NCI-H460 (cell line): ENCODE measurements around the gene CFAP68. TPM values are rescaled to one million over a fixed set of nuclear protein-coding genes. Genes with fewer than 3 reads are reported as not detected.
"Not testable (repeated sequence)": the region's sequence is repeated elsewhere in the genome, so short reads cannot be mapped to it uniquely, and the experiment has no call there.

Experiments
- DNase-seq: peaks from one replicate; pipeline ENCODE4 v3.0.0-alpha.2; 2016; ENCODE audit warnings: low read depth; ENCODE audit errors: extremely low read depth
- small RNA-seq, 2 experiments: library from RNA; depleted of rRNA; stranded (forward); fragments of <200 nt; gene quantifications; one replicate each; pipeline ENCODE3, GENCODE V24; 2014
- total RNA-seq: library from RNA; depleted of rRNA; stranded (reverse); fragments of >200 nt; shearing (Covaris generic); gene quantifications from 2 replicates; pipeline ENCODE4 v1.2.3, GENCODE V29; 2014; rRNA removed

The CFAP68 gene
- total RNA-seq, 1 experiment from 2014 or later = 32.0 TPM

- no peak for DNase-seq
Observed at GRCh38 chr11:111916768-111917167, 37.4 kb downstream of the CFAP68 start.

- DNase-seq = no peak
Observed at GRCh38 chr11:111917312-111917711, 38.0 kb downstream of the CFAP68 start.

DNA sequence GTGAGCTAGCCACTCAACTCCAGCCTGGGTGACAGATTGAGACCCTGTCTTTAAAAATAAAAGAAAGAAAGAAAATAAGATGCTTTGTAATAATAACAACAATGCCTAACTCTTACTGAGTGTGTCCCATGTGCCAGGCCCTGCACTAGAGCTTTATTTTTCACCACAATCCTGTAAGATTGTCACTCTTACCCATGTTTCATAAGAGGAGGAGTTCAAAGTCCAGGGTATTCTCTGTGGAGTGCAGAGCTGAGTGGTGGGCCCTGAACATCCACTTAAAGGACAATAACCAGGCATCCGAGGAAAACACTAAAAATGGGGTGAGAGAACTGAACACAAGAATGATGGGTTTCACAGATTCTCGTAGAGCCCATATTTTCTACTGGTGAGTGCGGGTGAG is 38.4 kb downstream of the CFAP68 start:
- no peak for DNase-seq

DNA sequence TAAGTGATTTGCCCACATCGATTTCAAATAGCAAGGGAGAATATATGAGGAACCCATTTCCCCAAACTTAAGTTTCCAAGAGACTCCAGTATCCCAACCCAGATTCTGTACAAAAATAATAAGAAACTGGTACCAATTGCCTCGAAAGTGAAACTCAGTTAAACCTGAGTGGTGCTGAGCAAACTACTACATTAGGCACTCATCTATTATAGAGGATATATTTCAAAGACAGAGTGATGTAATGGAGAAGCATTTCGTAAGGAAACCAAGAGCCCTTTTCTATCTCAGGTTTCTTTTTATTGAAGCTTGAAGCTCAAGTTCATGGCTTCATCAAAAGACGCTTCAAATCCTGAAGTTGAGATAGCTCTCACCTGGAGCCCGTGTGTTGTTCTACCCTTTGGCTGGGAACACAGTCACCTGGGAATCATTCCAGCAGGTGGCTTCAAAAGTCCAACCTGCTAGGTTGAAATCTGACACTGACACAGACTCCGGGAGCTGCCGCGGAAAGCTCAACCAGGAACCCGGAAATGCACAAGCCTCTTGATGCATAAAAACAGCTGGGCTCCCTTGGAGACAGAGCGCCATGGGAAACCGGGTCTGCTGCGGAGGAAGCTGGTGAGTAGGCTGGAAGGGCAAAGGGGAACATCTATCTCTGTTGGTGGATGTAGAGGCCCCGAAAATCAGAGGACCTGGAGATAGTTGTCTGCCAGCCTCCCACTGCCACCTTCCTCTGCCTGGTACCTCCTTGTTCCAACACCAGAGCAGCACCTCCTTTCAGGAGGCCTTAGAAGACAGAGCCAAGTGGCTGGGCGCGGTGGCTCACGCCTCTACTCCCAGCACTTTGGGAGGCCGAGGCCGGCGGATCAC is 39.3 kb downstream of the CFAP68 start, which contains the start of gene C11orf52:
C11orf52 (plus strand) TSS at position 524 of the 867 bp plus-strand sequence; CDS start at position 584, 60 bp downstream.
- no peak for DNase-seq

GRCh38 chr11:111920908-111921307 is 41.6 kb downstream of the CFAP68 start:
- DNase-seq = no peak

- no peak for DNase-seq
Observed at GRCh38 chr11:111921541-111922230, 42.3 kb downstream of the CFAP68 start.

DNA sequence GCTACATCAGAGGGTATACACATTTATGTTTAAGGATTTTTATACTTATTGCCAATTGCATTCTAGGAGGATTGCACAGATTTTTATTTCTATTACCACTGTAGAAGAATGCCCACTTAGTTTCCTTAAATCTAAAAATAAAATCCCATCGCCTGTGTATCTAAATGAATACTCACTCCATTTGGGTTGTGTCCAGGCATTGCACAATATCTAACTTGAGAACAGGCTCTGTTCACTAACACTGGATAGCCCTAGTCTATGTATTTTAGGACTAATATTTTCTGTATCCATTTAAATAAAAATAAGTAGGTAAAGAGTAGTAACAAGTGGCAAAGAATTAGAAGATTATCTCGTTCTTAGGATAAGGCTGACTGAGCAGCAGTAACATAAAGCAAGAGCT is 43.5 kb downstream of the CFAP68 start:
- no peak for DNase-seq

GRCh38 chr11:111923351-111923788 is 44.0 kb downstream of the CFAP68 start:
- no peak for DNase-seq

DNA sequence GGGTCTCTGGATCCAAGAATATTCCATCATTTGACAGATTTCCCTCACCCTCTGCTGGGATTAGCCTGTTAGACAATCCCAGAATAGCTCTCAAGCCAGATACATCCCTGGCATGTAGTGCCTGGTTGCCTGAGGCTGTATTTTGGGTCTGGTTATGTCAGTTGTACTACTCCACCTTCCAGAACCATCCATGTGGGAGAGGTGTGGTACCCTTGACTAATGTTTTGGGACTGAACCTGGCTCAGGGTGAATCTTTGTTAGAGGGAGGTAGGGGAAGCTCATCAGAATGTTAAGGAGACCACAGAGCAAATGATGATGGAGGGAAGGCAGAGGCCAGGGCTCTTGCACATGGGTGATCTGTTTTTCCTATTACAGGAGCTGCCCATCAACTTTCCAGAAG is 44.6 kb downstream of the CFAP68 start:
- DNase-seq = no peak

DNA sequence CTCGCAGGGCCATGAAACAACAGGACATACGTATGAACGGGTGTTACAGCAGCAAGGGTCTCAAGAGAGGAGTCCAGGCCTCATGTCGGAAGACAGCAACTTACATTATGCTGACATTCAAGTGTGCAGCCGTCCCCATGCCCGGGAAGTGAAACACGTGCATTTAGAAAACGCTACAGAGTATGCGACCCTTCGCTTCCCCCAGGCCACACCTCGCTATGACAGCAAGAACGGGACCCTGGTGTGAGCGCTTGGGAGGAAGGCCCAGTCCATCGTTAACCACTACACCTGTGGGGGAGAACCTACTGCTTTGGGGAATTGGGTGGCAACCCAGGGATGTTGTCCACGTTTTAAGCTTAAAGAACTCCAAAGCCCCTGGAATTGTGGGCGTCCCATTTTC is 46.6 kb downstream of the CFAP68 start:
- no peak for DNase-seq

- peak; percentile 90 for DNase-seq
Observed at GRCh38 chr11:111926505-111927391, 47.4 kb downstream of the CFAP68 start.

GRCh38 chr11:111930472-111930871 is 51.1 kb downstream of the CFAP68 start:
- DNase-seq = no peak

DNA sequence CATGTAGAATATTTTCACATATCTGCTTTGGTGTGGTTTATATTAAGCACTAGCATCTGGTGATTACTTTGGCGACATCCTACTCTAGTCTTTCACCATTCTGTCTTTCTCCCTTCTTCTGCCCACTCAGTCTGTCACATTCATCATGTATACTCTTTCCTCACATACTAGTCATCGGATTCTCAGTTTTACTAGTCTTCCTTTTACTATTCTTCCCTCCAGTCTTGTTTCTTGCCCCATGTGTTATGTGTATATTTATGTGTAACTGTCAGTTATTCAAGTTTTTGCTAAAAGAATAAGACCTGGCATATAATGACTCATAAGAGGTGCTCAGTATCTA is 53.2 kb downstream of the CFAP68 start:
- DNase-seq = no peak

DNA sequence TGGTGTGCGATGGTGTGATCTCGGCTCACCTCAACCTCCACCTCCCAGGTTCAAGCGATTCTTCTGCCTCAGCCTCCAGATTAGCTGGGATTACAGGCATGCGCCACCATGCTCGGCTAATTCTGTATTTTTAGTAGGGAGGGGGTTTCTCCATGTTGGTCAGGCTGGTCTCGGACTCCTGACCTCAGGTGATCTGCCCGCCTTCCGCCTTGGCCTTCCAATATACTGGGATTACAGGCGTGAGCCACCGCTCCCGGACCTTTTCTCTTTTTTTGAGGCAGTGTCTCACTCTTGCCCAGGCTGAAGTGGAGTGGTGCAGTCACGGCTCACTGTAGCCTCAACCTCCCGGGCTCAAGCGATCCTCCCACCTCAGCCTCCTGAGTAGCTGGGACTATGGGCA is 53.8 kb downstream of the CFAP68 start:
- not testable (repeated sequence) for DNase-seq

DNA sequence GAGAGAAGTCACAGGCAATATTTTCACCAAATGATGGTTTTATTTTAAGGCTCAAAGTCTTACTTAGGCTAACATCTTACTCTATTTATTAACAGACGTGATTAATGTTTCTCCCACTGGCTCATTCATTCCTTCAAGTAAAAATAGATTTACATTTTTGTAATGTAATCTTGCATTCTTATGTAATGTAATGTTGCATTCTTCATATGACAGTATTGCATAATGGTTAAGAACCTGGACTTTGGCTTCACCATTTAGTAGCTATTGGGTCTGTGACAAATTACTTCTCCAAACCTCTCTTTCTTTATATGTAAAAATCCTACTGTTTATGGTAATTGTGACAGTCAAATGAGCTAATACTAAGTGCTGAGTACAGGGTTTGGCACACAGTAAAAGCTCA is 54.5 kb downstream of the CFAP68 start:
- no peak for DNase-seq

DNA sequence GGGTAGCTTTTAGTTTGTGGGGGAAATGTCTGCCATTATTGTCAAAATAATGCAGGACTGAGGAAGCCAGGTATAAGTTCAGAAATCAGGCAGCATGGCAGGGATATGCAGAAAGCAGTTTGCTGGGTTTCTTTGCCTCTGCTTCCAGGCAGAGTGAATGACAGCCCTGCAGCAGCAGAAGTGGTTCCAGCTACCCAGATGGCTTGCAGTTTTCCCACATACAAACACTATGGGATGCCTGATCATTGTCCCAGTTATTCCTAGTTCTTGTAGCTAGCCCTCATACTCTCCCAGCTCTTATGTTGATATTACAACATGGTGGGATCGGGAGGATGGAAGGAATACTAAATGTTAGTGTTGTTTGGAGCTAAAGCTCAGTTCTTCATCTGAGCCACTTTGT is 55.0 kb downstream of the CFAP68 start:
- no peak for DNase-seq

Small RNA genes lying within 50 kb of the gene (small RNA-seq; reads per million reads assigned to genes)
- 0 reads per million in 2 experiments for gene C11orf52
- gene GNG5P3 = 0 reads per million in 2 experiments
- 0 to 0.06 reads per million in 2 experiments for gene RNA5SP351
- 0.02 to 1.2 reads per million in 2 experiments for gene RPL37AP8

Other genes starting within 250 kb of the CFAP68 start
- gene PPP2R1B, start 113.2 kb upstream of the CFAP68 start, total RNA-seq = 20.4 and 20.5 TPM in 2 replicates
- 39.9 and 47.5 TPM in 2 replicates for gene ALG9, start 8.0 kb upstream of the CFAP68 start, total RNA-seq
- gene FDXACB1, start 376 bp upstream of the CFAP68 start, total RNA-seq = 3.1 and 4.7 TPM in 2 replicates
- 10.4 and 12.4 TPM in 2 replicates for gene CRYAB, start 32.2 kb downstream of the CFAP68 start, total RNA-seq
- not detected in 2 replicates for gene HSPB2, start 33.2 kb downstream of the CFAP68 start, total RNA-seq
- 0.25 TPM in 1 of 2 replicates, not detected in the other for gene C11orf52, start 39.4 kb downstream of the CFAP68 start, total RNA-seq
- 6.3 and 7.4 TPM in 2 replicates for gene DIXDC1, start 57.8 kb downstream of the CFAP68 start, total RNA-seq
- 57.8 and 59.1 TPM in 2 replicates for gene DLAT, start 145.9 kb downstream of the CFAP68 start, total RNA-seq
- 1.8 and 2.8 TPM in 2 replicates for gene PIH1D2, start 194.5 kb downstream of the CFAP68 start, total RNA-seq
- gene NKAPD1, start 194.8 kb downstream of the CFAP68 start, total RNA-seq = 19.5 and 20.3 TPM in 2 replicates
- 63.3 and 69.5 TPM in 2 replicates for gene TIMM8B, start 207.2 kb downstream of the CFAP68 start, total RNA-seq
- 143 and 152 TPM in 2 replicates for gene SDHD, start 207.3 kb downstream of the CFAP68 start, total RNA-seq